RKO (cell line): ENCODE results near the gene FFAR2.

Experiments used
- DNase-seq: peaks from one replicate; pipeline ENCODE4 v3.0.0-alpha.2; 2016; ENCODE audit warnings: low spot score

The FFAR2 gene

DNA sequence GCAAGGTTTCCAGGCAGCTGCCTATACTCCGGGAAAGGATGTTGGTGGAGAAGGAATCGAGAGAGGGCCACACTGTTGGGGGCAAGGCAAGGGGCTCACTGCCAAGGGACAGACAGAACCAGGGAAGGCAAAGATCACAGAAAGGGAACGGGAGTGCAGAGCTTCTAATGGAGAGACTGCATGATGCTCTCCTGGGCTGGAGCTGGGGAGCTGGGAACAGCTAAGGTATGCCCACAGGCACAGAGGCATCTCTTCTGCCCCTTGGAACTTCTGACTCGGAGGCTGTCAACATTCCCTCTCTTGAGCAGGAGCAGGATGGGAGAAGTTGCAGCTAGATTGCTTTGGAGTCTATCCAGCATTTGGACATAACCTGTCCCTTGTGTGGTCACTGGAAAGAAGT is 22.4 kb upstream of the FFAR2 start:
- DNase-seq, result no peak

DNA sequence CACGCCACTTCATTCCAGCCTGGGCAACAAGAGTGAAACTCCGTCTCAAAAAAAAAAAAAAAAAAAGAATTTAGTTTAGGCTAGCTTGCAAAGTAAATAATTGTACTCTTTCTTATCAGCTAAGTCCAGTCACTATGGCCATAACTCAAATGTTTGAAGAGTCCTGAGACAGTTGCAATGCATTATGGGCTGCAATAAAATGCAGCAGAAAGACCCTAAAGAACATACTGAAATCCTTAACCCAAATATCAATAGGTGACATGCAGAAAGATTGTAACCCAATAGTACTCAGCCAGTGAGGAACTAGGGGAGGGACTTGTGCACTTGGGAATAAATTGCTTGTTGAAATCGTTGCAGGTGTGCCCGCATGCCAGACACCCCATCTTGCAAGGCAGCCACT is 20.9 kb upstream of the FFAR2 start:
- DNase-seq, result no peak

DNA sequence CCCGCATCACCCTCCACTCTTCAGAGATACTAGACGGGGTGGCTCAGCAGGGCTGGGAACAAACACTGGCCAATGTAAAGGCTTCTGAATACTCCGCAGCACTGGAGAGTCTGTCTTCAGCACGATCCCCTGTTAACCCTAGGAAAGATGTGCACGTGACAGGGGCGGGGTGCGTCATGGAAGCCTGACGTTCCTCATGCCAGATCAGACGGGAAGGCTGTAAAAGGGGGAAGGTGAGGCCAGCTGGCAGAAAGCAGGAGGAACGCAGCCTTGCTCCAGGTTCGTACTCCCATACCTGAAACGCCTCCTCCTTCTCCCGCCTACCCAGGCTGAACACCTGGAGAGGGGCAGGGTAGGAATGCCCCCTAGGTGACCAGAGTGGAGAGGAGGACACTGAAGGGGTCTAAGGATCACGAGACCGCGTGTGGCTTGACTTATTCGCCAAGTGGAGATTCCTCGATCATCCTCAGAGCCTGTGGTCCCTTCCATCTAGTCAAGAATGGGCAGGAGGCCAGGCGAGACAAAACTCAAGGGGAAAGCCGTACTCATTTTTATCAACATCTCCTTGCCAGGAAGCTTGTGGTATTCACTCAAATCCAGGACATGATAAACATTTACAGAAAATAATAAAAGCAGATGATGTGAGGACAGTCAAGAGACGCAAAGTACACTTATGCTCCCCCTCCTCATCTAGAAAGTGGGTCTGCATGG is 18.2 kb upstream of the FFAR2 start:
- DNase-seq, result no peak

DNA sequence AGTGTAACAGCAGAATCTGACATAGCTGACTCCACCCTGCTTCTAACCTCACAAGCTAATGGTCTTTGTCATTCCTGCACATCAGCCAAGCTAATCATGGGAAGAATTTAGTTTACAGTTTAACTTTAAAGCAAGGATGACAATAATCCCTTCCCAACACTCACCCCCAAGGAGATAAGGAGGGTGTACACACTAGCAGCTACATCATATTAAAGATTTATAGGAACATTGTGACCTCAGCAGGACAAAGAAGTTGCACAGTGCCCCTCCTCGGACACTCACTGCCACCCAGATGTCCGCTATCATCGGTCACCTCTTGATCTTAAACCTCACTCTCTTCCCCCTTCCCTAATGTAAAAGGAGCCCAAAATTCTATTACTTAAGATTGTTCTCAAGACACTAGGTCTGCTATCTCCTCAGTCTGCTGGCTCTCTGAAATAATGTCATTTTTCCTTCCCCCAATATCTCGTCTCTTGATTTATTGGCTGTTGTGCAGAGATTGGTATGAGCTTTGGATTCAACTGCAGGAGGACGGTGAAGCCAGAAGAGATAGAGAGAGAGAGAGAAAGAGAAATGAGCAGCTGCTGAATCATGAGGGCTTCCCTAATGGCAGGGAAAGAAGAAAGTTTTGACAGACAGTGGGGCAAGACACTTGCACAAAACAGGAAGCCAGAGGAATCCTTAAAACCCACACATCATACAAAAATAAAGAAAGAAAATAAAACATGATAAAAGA is 17.5 kb upstream of the FFAR2 start:
- no peak for DNase-seq

- DNase-seq, result no peak
Measured at GRCh38 chr19:35431145-35431807, 16.8 kb upstream of the FFAR2 start.

GRCh38 chr19:35432911-35433310 is 15.1 kb upstream of the FFAR2 start:
- no peak for DNase-seq

- no peak for DNase-seq
Measured at GRCh38 chr19:35433448-35433847, 14.6 kb upstream of the FFAR2 start.

DNA sequence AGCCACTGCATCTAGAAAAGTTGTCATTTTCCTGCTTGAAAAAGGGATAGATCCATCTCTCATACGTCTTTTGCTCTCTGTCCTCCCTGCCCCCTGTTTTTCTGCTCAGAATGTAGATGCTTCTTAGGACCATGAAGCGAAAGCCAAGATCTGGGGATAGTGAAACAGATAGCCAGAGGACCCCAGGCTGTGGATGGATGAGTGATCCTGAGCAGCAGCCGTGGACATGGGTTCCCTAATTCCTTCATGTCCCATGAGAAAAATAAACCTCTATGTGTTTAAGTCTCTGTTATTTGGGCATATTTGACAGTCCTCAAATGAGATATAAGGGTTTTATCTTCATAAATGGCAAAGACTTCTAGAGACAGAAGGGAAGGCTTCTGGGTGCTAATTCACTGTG is 12.2 kb upstream of the FFAR2 start:
- no peak for DNase-seq

DNA sequence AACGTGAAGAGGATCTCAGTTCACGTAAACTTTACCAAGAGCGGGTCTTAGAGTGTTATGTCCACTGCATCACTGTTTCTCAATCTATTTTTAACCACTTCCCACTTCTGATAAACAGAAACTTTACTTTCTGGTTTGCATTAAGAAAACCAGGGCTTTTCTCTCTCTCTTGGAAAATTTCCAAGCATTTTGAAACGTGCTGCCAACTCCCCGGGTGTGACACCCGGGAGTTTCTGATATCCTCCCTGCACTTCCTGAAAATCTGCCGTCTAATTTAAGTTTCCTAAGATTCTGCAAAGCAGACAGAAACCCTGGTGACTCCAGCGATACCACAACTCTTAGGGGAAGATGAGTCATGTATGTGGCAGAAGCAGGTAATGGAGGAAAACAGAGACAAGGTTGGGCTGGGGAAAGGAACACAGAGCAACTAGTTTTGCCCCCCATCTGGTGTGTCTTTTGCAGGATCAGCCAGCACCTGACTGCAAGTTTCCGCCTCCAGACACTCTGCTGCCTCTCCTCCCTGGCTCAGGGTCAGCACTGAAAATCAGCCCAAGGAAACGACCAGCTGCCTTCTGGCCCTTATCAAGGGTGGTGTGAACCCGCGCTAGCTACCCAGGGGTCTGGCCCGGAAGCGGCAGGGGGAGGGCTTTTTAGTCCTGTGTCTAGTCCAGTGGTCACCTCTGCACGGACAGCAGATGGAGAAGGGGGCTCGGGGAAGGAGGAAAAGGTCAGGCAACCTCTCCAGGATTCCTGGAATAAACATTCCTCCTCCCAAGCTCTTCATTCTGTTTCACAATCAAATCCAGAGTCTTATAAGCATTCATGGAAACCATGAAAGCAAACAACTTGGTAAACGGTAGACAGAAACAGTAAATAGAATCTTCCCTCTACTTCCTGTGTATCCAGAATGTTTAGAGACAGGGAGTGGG is 11.3 kb upstream of the FFAR2 start:
- no peak for DNase-seq

DNA sequence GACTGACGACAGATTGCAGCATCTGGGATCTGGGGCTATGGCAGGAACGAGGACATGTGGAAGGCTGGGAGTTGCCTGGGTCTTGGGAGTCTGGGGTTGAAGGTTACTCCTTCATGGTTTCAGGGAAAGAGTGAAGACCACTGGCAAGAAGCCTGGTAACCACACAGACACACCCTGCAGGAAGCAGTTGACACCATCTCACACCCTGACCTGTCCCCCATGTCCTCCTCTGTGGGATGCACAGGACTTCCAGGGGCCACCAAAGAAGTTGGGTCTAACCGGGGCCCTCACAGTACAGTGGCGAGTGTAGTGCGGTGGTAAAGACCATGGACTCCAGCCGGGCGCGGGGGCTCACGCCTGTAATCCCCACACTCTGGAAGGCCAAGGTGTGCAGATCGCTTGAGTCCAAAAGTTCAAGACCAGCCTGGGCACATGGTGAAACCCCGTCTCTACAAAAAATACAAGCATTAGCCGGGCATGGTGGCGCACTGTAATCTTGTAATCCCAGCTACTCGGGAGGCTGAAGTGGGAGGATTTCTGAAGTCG is 10.6 kb upstream of the FFAR2 start:
- no peak for DNase-seq

- no peak for DNase-seq
Measured at GRCh38 chr19:35438096-35438495, 10.0 kb upstream of the FFAR2 start.

DNA sequence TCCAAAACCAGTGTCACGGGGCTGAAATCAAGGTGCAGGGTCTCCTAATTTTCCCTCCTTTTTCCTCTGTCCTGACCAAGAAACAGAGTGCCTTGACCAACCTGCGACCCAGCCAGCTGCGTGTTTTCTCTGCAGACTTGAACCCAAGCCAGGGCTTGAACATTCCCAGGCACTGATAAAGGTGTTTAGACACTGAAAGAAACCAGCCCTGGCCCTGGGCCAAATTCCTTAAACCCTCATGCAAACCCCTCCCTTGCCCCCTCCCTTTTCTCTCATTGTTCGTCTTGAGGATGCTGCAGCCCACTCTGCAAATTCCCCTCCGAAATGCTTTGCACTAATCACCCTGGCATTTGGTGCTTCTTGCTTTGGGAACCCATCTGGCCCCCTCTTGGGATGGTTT is 9.5 kb upstream of the FFAR2 start:
- DNase-seq, result no peak

GRCh38 chr19:35439921-35440320 is 8.1 kb upstream of the FFAR2 start:
- no peak for DNase-seq

- DNase-seq, result no peak
Measured at GRCh38 chr19:35442091-35442490, 6.0 kb upstream of the FFAR2 start.

GRCh38 chr19:35444735-35445134 is 3.3 kb upstream of the FFAR2 start:
- DNase-seq, result no peak

DNA sequence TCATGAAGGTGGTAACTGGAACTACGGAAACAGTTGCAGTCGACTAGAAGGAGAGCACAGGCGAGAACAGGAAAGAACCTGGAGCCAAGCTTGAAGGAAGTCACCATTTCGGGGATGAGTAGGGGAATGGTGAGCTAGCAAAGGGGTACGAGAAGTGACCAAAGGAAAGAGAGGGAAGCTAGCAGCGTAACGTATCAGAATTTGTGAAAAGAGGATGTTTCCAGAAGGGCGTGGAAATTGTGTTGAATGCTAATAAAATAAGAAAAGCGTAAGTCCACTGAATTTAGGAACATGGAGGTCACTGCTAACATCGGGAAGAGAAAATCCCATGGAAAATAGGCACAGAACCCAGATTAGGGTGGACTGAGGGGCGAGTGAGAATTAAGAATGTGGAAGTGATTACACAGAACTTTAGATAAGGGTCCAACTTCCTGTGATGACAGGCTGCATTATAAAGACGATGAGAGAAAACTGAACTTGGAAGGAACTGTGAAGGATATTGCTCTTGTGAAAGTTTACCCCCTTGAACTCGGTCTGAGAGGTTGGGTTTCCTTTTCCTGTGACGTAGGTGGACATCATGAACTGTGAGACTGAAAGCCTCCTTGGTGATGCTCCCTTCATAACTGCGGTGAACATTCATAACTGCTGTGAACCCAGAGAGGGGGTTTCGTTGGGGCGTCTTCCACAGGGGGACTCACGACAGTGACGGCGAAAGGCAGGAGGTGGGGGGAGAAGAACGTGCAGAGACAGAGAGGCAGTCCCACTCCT is 2.0 kb upstream of the FFAR2 start:
- no peak for DNase-seq

DNA sequence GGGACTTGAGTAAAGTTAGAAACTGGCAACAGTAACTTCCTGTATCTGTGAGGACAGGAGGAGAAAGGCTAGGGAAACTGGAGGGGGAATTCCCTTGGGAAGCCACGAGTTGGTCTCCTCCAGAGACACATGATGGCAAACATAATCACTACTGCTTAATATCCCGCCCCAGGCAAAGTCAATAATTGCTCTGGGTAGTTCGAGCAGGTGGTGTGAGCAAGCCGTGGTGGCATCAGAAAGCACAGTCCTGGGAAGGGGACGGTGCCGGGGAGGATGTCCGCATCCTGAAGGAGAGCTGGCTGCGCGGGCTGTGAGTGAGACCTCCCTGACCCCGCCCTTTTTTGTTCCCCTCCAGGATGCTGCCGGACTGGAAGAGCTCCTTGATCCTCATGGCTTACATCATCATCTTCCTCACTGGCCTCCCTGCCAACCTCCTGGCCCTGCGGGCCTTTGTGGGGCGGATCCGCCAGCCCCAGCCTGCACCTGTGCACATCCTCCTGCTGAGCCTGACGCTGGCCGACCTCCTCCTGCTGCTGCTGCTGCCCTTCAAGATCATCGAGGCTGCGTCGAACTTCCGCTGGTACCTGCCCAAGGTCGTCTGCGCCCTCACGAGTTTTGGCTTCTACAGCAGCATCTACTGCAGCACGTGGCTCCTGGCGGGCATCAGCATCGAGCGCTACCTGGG is 1.4 kb downstream of the FFAR2 start:
- no peak for DNase-seq

GRCh38 chr19:35451338-35452096 is 3.5 kb downstream of the FFAR2 start:
- no peak for DNase-seq

DNA sequence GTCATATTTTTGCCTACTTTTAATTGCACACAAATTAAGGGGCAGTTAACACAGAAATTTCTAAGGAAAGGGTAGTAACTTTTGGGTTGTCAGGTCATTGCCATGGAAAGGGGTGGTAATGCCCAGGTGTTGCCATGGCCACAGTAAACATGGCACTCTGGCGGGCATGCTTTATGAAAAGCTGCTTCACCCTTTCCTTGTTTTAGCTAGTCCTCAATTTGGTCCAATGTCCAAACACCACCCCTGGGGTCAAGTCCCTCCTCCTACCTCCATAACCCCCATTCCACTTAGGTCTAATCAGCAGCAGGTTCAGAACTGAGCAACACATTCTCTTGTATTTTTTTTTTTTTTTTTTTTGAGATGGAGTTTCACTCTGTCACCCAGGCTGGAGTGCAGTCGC is 6.6 kb downstream of the FFAR2 start:
- no peak for DNase-seq
